GM10248 (cell line): Measurements from ENCODE around the gene ACTR5.

Source experiments
- CTCF ChIA-PET: fragments of 300-600 bp; sonication (Branson Sonifier 250); formaldehyde crosslinking; extraction: SDS; loops from one replicate; lab custom pipeline; 2021; ENCODE audit warnings: antibody characterized with exemption; lab: Yijun Ruan, JAX
- POLR2A ChIA-PET: fragments of 350-650 bp; sonication (Branson Sonifier 250); formaldehyde crosslinking; extraction: SDS; loops from one replicate; lab custom pipeline; 2020; ENCODE audit warnings: antibody characterized with exemption; lab: Yijun Ruan, JAX
- DNase-seq: peaks from one replicate; pipeline ENCODE4 v3.0.0; 2012; ENCODE audit errors: extremely low spot score
- CTCF ChIP-seq: IDR thresholded peaks from 2 replicates; pipeline ENCODE4 v1.5.1; 2012; ENCODE audit warnings: mild to moderate bottlenecking, low read depth; ENCODE audit errors: extremely low read depth, missing control alignments, control extremely low read depth

Gene ACTR5

GRCh38 chr20:38730989-38731737, 17.1 kb upstream of the ACTR5 start:
- ChIA-PET POLR2A (no interaction called here), CTCF (interaction anchor here (0.6 to 2.8 kb wide), 21 partner anchors 8 to 193 kb away, joined by 3 to 11 read pairs (median 4); partner anchors contain the start of gene ACTR5)
- TF ChIP-seq CTCF = peak; percentile 96
- DNase-seq = peak; percentile 82

GRCh38 chr20:38731738-38732113, 16.5 kb upstream of the ACTR5 start:
- ChIA-PET POLR2A (no interaction called here), CTCF (interaction anchor here (0.6 to 2.8 kb wide), 11 partner anchors 9 to 97 kb away, joined by 3 to 11 read pairs (median 5); partner anchors contain the start of gene ACTR5)
- no peak for DNase-seq
- TF ChIP-seq CTCF = no peak

- TF ChIP-seq CTCF = no peak
Observed at GRCh38 chr20:38732981-38733380, 15.3 kb upstream of the ACTR5 start.

GRCh38 chr20:38735172-38735571, 13.1 kb upstream of the ACTR5 start:
- POLR2A ChIA-PET = no interaction called here
- CTCF ChIA-PET = interaction anchor here (1.5 kb wide), 1 partner anchor 10 kb away, joined by 3 read pairs; no protein-coding TSS in a partner anchor
- DNase-seq = no peak
- no peak for TF ChIP-seq CTCF

More at GRCh38 chr20:38732981-38733380, 15.3 kb upstream of the ACTR5 start:
- no peak for DNase-seq
- ChIA-PET CTCF (interaction anchor here (1.0 to 2.8 kb wide), 8 partner anchors 13 to 98 kb away, joined by 3 to 11 read pairs (median 4); no protein-coding TSS in a partner anchor), POLR2A (no interaction called here)

- no peak for DNase-seq
- ChIA-PET CTCF (interaction anchor here (0.7 to 1.2 kb wide), 2 partner anchors 14 to 155 kb away, joined by 3 read pairs; no protein-coding TSS in a partner anchor), POLR2A (no interaction called here)
- no peak for TF ChIP-seq CTCF
Observed at GRCh38 chr20:38737887-38738286, 10.4 kb upstream of the ACTR5 start.

GRCh38 chr20:38745757-38746156, 2.5 kb upstream of the ACTR5 start:
- ChIA-PET POLR2A (no interaction called here), CTCF (interaction anchor here (2.7 kb wide), 1 partner anchor 15 kb away, joined by 10 read pairs; no protein-coding TSS in a partner anchor)
- TF ChIP-seq CTCF = no peak
- no peak for DNase-seq
